Choroid plexus epithelial cell (primary cell): Measurements from ENCODE around the gene MNS1.
A peak's percentile ranks its signal among the peaks of the same experiment; 100 is the strongest.

Source experiments
- DNase-seq: peaks from one replicate; pipeline ENCODE4 v3.0.0-alpha.2; 2010; ENCODE audit warnings: low read depth
- H3K4me3 ChIP-seq: 2 replicates; pipeline ENCODE4 v1.5.1; 2011; ENCODE audit warnings: low read depth, mild to moderate bottlenecking, control low read depth, low read length, moderate library complexity
- TF ChIP-seq, protein P1 (sequence below): conservative IDR thresholded peaks from 2 replicates; pipeline ENCODE4 v1.5.1; 2011; ENCODE audit warnings: low read depth, mild to moderate bottlenecking, control low read depth, inconsistent platforms, low read length, moderate library complexity

MNS1 gene

DNA sequence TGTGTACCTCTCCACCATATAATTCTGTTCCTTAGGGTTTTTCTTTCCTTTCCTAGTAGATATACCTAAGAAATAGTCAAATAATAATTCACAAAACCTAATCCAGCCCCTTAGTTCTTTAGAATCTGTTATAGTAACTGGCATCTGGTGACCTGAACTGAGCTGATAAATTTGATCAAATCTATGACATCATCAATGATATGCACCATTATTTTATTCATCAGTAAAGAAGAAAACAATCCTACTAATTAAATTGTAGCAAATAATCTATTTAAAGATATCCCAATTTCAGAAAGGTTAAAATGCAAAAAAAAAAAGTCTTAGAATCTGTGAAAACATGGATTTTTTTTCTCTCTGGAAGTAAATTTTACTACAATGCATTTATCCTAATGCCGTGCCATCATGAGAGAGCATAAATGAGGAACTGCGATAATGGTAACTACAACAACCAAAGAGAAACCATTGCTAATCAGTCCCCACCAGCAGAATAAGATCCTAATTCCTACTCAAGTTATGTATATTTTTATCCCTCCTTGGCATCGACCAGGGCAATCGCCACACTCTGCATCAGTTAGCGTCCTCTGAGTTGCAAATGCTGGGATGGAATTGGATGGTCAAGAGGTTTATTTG lies 6.6 kb upstream of the MNS1 start:
- TF ChIP-seq, protein P1, sequence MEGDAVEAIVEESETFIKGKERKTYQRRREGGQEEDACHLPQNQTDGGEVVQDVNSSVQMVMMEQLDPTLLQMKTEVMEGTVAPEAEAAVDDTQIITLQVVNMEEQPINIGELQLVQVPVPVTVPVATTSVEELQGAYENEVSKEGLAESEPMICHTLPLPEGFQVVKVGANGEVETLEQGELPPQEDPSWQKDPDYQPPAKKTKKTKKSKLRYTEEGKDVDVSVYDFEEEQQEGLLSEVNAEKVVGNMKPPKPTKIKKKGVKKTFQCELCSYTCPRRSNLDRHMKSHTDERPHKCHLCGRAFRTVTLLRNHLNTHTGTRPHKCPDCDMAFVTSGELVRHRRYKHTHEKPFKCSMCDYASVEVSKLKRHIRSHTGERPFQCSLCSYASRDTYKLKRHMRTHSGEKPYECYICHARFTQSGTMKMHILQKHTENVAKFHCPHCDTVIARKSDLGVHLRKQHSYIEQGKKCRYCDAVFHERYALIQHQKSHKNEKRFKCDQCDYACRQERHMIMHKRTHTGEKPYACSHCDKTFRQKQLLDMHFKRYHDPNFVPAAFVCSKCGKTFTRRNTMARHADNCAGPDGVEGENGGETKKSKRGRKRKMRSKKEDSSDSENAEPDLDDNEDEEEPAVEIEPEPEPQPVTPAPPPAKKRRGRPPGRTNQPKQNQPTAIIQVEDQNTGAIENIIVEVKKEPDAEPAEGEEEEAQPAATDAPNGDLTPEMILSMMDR: no peak
- DNase-seq: no peak
- H3K4me3 ChIP-seq: no peak overlapping the region

DNA sequence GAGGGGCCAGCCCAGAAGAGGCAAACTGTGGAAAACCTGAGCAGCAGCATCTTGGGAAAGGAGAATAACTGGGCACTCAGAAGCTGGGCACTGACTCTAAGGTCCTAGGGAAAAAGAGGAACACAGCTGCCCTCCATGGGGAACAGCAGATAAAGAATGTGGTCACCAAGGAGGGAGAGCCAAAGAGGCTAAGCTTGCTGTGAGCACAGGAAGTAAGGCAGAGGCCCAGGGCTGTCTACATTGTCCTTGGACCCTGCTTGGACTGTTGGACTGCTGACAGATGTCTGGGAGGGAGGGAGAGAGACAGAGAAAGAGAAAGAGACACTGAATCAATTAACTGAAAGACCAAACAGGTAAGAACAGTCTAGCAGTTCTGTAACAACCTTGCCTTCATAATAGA lies 4.5 kb upstream of the MNS1 start:
- no peak for DNase-seq
- no peak overlapping the region for H3K4me3 ChIP-seq
- TF ChIP-seq, protein P1: no peak

DNA sequence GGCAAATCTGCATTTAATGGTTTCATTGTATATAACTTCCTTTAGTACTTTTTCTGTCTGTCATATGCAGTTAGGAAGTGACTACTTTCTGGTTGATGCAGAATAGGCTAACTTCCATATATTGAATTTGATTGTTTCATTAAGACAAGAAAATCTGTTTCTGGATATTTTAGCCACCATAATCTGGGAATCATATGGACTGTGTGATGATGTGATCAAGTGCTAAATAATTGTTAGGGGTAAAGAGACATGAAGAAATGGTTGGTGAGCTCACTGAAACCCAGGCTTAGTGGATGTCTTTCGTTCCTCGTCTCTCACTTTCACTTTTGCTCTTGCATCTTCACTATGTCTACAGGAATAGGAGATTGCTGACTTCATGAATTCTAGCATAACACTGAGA lies 3.5 kb upstream of the MNS1 start:
- H3K4me3 ChIP-seq: no peak overlapping the region
- peak; percentile 22 for DNase-seq
- TF ChIP-seq, protein P1: no peak

DNA sequence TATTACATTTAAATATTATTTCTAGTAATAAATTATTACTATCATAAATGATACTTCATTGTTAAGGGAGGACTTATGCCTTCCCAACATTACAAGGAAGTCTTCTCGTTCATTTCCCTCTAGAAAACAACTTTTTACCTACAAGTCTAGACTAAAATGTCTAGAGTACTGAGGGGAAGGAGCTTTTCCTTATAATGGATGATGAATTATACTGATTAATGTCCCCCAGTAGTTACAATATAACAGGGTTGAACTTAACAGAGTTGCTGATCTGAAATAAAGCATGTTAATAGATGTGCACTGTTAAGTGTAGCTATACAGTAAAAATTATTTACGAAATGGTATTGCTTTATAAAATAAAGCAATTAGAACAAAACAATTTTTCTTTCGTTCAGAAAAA lies 2.7 kb upstream of the MNS1 start:
- no peak for DNase-seq
- no peak overlapping the region for H3K4me3 ChIP-seq
- TF ChIP-seq, protein P1: no peak

DNA sequence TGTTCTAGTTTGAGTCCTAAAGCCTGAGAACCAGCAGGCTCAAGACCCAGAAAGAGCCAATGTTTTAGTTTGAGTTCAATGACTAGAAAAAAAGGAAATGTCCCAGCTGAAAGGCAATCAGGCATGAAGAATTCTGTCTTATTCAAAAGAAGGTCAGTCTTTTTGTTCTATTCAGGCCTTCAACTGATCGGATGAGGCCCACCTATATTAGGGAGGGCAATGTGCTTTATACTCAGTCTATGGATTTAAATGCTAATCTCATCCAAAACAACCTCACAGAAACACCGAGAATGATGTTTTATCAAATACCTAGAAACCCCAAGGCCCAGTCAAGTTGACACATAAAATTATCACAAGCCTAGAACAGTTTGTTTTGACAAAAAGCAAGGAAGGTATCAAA lies 4.0 kb downstream of the MNS1 start:
- TF ChIP-seq, protein P1: no peak
- H3K4me3 ChIP-seq: no peak overlapping the region
- DNase-seq: no peak

DNA sequence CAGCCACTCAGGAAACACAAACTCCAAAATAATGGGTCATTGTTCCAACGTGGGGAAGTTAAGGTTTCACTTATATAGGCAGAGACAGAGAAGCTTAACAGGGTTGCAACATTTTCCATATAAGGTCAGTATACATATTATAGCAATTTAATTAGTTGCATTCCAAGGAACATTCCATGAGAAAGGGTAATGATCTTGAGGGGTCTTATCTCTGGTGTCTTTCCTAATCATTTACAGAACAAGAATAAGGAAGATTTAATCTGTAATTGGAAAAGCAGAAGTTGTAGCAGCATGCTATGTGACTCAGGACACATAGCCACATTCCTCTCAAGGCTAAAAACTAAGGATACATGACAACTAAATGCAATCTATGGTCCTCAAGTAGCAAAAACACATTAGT lies 4.9 kb downstream of the MNS1 start:
- TF ChIP-seq, protein P1: no peak
- H3K4me3 ChIP-seq: no peak overlapping the region
- DNase-seq: no peak

DNA sequence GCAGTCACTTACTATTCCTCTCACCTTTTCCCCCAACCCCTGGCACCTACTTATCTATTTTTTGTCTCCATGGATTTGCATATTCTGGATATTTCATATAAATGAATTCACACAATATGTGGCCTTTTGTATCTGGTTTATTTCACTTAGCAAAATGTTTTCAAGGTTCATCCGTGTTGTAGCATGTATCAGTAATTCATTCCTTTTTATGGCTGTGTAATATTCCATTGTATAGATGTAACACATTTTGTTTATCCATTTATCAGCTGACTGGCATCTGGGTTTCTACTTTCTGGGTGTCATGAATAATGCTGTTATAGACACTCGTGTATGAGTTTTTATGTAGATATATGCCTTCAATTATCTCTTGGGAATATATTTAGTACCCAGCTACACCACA lies 5.8 kb downstream of the MNS1 start:
- DNase-seq: no peak
- TF ChIP-seq, protein P1: no peak
- H3K4me3 ChIP-seq: no peak overlapping the region
